ENCODE results near the gene SUPT3H.

The SUPT3H gene

DNA sequence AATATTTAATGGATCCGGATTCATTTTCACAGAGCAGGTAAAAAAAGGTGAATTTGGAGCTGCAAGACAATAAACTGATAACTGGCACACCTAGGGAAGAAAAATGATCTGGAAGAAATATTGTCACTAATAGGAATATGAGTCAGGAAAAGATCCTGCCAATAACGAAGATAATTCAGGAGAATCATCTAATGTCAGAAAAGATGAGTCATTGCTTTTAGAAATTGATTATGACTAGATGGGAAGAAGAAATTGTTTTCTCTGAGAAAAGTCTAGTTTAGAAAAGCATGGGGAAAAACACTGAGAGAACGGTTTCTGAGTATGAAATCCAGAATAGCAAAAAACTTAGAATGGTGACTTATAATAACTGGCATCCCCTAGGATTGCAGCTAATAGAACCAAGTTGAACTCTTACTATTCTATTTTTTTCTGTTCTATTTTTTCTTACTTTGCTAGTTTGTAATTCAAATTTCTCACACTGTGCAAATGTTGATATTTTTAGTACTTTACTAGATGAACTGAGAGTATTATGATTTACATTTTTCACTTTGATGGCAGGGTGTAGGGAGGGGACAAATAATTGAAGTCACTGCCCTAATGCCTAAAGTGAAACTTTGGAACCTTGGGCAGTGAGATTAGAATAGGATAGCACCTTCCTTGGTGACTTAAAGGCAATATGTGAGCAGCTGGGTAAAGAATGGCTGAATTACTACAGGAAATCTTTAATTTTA is 38.2 kb upstream of the SUPT3H start:
- no peak overlapping the region for H3K4me3 ChIP-seq (ENCODE audit: low read depth, low read length)

DNA sequence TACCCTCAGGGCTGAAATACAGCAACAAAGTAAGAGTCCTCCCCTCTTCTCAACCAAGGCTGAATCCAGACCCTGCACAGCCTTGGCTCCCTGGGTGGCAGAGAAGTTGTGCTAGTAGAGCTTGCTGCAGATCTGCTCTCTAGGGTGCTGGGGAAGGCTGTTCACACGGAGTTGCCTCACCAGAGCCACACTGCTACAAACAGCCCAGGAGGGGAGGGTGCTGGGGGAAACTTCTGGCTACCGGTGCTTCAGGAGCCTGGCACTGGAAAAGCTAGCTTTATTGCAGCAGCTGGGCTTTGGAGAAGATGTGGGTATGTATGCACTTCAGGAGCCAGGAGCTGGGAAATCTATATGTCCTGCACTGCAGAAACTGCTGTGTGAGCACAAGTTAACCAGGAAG is 37.6 kb upstream of the SUPT3H start:
- DNase-seq (ENCODE audit: low read depth) = peak; percentile 16
- no peak overlapping the region for H3K4me3 ChIP-seq (ENCODE audit: low read depth, low read length)

More for the DNA sequence above, 38.2 kb upstream of the SUPT3H start:
- TF ChIP-seq, protein P1, sequence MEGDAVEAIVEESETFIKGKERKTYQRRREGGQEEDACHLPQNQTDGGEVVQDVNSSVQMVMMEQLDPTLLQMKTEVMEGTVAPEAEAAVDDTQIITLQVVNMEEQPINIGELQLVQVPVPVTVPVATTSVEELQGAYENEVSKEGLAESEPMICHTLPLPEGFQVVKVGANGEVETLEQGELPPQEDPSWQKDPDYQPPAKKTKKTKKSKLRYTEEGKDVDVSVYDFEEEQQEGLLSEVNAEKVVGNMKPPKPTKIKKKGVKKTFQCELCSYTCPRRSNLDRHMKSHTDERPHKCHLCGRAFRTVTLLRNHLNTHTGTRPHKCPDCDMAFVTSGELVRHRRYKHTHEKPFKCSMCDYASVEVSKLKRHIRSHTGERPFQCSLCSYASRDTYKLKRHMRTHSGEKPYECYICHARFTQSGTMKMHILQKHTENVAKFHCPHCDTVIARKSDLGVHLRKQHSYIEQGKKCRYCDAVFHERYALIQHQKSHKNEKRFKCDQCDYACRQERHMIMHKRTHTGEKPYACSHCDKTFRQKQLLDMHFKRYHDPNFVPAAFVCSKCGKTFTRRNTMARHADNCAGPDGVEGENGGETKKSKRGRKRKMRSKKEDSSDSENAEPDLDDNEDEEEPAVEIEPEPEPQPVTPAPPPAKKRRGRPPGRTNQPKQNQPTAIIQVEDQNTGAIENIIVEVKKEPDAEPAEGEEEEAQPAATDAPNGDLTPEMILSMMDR (IDR thresholded peaks at IDR 0.05; ENCODE audit: insufficient read depth, low read depth, low read length, missing control alignments) = no peak
- no peak for DNase-seq (ENCODE audit: low read depth)

DNA sequence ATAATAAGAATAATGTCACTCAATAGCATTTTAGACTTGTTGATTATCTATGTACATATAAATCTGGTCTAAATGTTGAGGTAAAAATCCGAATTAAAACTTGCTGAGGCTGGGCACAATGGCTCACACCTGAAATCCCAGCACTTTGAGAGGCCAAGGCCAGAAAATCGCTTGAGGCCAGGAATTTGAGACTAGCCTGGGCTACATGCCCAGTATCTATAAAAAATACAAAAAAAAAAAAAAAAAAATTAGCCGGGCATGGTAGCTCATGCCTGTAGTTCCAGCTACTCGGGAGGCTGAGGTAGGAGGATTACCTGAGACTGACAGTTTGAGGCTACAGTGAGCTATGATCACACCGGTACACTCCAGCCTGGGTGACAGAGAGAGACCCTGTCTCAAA is 34.2 kb upstream of the SUPT3H start:
- H3K4me3 ChIP-seq (ENCODE audit: low read depth, low read length) = no peak overlapping the region
- no peak for DNase-seq (ENCODE audit: low read depth)
- TF ChIP-seq, protein P1 (IDR thresholded peaks at IDR 0.05; ENCODE audit: insufficient read depth, low read depth, low read length, missing control alignments) = no peak

More for the DNA sequence above, 37.6 kb upstream of the SUPT3H start:
- TF ChIP-seq, protein P1 (IDR thresholded peaks at IDR 0.05; ENCODE audit: insufficient read depth, low read depth, low read length, missing control alignments) = no peak

GRCh38 chr6:45400021-45400420 is 22.3 kb upstream of the SUPT3H start:
- no peak overlapping the region for H3K4me3 ChIP-seq (ENCODE audit: low read depth, low read length)
- TF ChIP-seq, protein P1 (IDR thresholded peaks at IDR 0.05; ENCODE audit: insufficient read depth, low read depth, low read length, missing control alignments) = no peak
- DNase-seq (ENCODE audit: low read depth) = no peak

GRCh38 chr6:45398075-45398813 is 20.5 kb upstream of the SUPT3H start:
- TF ChIP-seq, protein P1 (IDR thresholded peaks at IDR 0.05; ENCODE audit: insufficient read depth, low read depth, low read length, missing control alignments) = no peak
- DNase-seq (ENCODE audit: low read depth) = no peak
- H3K4me3 ChIP-seq (ENCODE audit: low read depth, low read length) = no peak overlapping the region

- no peak for DNase-seq (ENCODE audit: low read depth)
- TF ChIP-seq, protein P1 (IDR thresholded peaks at IDR 0.05; ENCODE audit: insufficient read depth, low read depth, low read length, missing control alignments) = no peak
- H3K4me3 ChIP-seq (ENCODE audit: low read depth, low read length) = no peak overlapping the region
These were observed 16.9 kb upstream of the SUPT3H start for GRCh38 chr6:45394586-45395095.
